Inflammatory macrophage treated with lipopolysaccharide for 1 hour (primary cell): ENCODE measurements around the gene SMG6.
"Not testable (repeated sequence)": the region's sequence is repeated elsewhere in the genome, so short reads cannot be mapped to it uniquely, and the experiment has no call there.

Experiments used
- DNase-seq, 2 donors: peaks; one replicate each; pipeline ENCODE4 v3.0.0-alpha.2; 2020 to 2022

The SMG6 gene

GRCh38 chr17:2259769-2260536, 43.6 kb downstream of the SMG6 start:
- DNase-seq = no peak

- not testable (repeated sequence) for DNase-seq
These were observed 44.8 kb downstream of the SMG6 start for GRCh38 chr17:2258830-2259229.

GRCh38 chr17:2253768-2254406, 49.7 kb downstream of the SMG6 start:
- DNase-seq = no peak

- DNase-seq = no peak
These were observed 50.2 kb downstream of the SMG6 start for GRCh38 chr17:2253362-2253761.

GRCh38 chr17:2251098-2251497, 52.5 kb downstream of the SMG6 start:
- DNase-seq = no peak

GRCh38 chr17:2250140-2251095, 53.2 kb downstream of the SMG6 start:
- no peak for DNase-seq

GRCh38 chr17:2247005-2247404, 56.6 kb downstream of the SMG6 start:
- DNase-seq = no peak

GRCh38 chr17:2244545-2245525, 58.8 kb downstream of the SMG6 start:
- DNase-seq = peak; percentile 55 to 88

- no peak for DNase-seq
These were observed 59.6 kb downstream of the SMG6 start for GRCh38 chr17:2243953-2244352.

GRCh38 chr17:2241823-2242222, 61.8 kb downstream of the SMG6 start:
- no peak for DNase-seq

GRCh38 chr17:2240541-2240940, 63.0 kb downstream of the SMG6 start:
- DNase-seq = no peak

- DNase-seq = no peak
These were observed 63.6 kb downstream of the SMG6 start for GRCh38 chr17:2239882-2240430.

- no peak for DNase-seq
These were observed 64.4 kb downstream of the SMG6 start for GRCh38 chr17:2239170-2239551.

- no peak for DNase-seq
These were observed 65.0 kb downstream of the SMG6 start for GRCh38 chr17:2238432-2239169.

- no peak for DNase-seq
These were observed 65.6 kb downstream of the SMG6 start for GRCh38 chr17:2237950-2238349.

GRCh38 chr17:2237521-2237921, 66.1 kb downstream of the SMG6 start:
- no peak for DNase-seq

- DNase-seq = no peak
These were observed 67.7 kb downstream of the SMG6 start for GRCh38 chr17:2235792-2236366.

GRCh38 chr17:2235265-2235664, 68.3 kb downstream of the SMG6 start:
- DNase-seq = no peak

GRCh38 chr17:2233441-2233947, 70.1 kb downstream of the SMG6 start:
- DNase-seq = peak in 1 of 2 donors; percentile 13

GRCh38 chr17:2232244-2232638, 71.3 kb downstream of the SMG6 start:
- DNase-seq = no peak

GRCh38 chr17:2230877-2231276, 72.7 kb downstream of the SMG6 start:
- no peak for DNase-seq
